ENCODE data around the gene ATP6V0E1.

Gene ATP6V0E1

DNA sequence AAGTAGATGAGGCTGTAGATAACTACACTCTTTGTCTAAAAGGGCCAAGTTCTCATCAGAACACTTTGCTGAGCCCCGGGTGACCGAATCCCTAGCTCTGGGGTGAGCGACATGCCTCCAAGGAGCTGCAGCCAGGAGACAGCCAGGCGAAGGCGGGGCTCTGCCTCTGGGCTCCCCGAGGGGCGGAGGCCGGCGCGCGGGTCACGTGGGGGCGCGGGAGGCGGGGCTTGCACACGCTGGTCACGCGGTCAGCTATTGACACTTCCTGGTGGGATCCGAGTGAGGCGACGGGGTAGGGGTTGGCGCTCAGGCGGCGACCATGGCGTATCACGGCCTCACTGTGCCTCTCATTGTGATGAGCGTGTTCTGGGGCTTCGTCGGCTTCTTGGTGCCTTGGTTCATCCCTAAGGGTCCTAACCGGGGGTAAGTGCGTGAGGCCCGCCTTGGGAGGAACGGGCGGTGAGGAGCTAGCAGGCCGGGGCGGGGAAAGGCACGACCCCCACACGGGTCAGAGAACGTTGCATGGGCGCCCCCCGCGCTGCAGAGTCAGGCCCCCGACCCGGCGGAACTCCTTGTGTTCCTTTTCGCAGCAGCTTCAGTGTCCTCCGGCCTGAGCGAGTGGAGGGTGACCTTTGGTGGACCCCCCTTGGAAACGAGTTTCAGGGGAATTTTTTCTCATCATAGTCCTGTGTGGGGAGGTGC is at the start of gene ATP6V0E1:
Gene ATP6V0E1 (plus strand): TSS at position 230 of the 702 bp plus-strand sequence. CDS start 90 bp downstream, at position 320.
- Histone ChIP-seq H3K9me3 (ENCODE audit: control insufficient read depth, insufficient read depth, low read length) (no peaks in the 10 kb centered on the region), H3K27ac (ENCODE audit: low read length) (no peak within 1 kb of the TSS), H3K4me1 (ENCODE audit: control insufficient read depth, insufficient read depth, low read length) (no peaks in the 10 kb centered on the region), H3K27me3 (ENCODE audit: control insufficient read depth, insufficient read depth, low read length) (no peaks in the 10 kb centered on the region), H3K36me3 (ENCODE audit: control insufficient read depth, insufficient read depth, low read length) (no peaks in the 10 kb centered on the region), H3K4me3 (ENCODE audit: low read length) (peak within 1 kb of the TSS; percentile 95)
- WGBS (ENCODE audit: insufficient coverage, insufficient read length), result no CpG with 5 or more reads among the region's 49 CpGs
- DNase-seq (ENCODE audit: low read depth, low spot score), result peak; percentile 85

DNA sequence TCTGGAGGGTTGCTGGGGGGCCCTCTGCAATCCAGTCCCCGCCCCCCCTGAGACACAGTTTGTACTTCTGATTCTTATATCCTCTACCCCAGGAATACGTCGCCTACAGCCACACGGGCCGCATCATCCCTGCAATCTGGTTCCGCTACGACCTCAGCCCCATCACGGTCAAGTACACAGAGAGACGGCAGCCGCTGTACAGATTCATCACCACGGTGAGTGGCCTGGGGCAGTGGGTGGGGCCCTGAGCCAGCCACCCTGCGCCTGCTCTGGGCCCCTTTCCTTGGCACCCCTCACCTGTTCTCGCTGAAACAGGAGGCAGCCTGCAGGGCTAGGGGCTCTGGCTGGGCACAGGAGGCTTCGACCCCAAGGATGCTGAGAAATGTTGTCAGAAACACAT is 48.5 kb upstream of the ATP6V0E1 start:
- no CpG with 5 or more reads among the region's 14 CpGs for WGBS (ENCODE audit: insufficient coverage, insufficient read length)
- Histone ChIP-seq H3K4me3 (ENCODE audit: low read length) (no peak overlapping the region), H3K36me3 (ENCODE audit: control insufficient read depth, insufficient read depth, low read length) (peaks cover 13% of the 10 kb centered on the region), H3K4me1 (ENCODE audit: control insufficient read depth, insufficient read depth, low read length) (peaks cover 1% of the 10 kb centered on the region; the same call in 1 of the 2 replicates), H3K27me3 (ENCODE audit: control insufficient read depth, insufficient read depth, low read length) (no peaks in the 10 kb centered on the region), H3K27ac (ENCODE audit: low read length) (no peak overlapping the region), H3K9me3 (ENCODE audit: control insufficient read depth, insufficient read depth, low read length) (no peaks in the 10 kb centered on the region)
- DNase-seq (ENCODE audit: low read depth, low spot score), result no peak

DNA sequence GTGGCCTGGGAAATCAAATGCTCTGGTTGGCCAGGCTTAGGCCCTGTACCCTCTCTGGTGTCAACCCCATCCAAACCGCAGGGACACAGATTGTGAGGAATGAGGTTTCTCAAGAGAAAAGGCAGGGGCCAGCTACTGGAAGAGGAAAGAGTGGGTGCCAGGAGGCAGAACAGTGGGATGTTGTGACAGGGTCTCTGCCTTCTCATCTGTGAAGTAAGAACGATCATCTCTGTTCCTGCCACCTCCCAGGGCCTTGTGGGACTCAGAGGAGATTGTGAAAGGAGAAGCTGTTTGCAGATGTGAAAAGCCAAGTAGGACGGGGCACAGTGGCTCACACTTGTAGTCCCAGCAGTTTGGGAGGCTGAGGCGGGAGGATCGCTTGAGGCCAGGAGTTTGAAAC is 47.2 kb upstream of the ATP6V0E1 start:
- Histone ChIP-seq H3K36me3 (ENCODE audit: control insufficient read depth, insufficient read depth, low read length) (peaks cover 16% of the 10 kb centered on the region), H3K27me3 (ENCODE audit: control insufficient read depth, insufficient read depth, low read length) (no peaks in the 10 kb centered on the region), H3K9me3 (ENCODE audit: control insufficient read depth, insufficient read depth, low read length) (no peaks in the 10 kb centered on the region), H3K27ac (ENCODE audit: low read length) (no peak overlapping the region), H3K4me3 (ENCODE audit: low read length) (no peak overlapping the region), H3K4me1 (ENCODE audit: control insufficient read depth, insufficient read depth, low read length) (peaks cover 1% of the 10 kb centered on the region; the same call in 1 of the 2 replicates)
- no peak for DNase-seq (ENCODE audit: low read depth, low spot score)
- no CpG with 5 or more reads among the region's 5 CpGs for WGBS (ENCODE audit: insufficient coverage, insufficient read length)

DNA sequence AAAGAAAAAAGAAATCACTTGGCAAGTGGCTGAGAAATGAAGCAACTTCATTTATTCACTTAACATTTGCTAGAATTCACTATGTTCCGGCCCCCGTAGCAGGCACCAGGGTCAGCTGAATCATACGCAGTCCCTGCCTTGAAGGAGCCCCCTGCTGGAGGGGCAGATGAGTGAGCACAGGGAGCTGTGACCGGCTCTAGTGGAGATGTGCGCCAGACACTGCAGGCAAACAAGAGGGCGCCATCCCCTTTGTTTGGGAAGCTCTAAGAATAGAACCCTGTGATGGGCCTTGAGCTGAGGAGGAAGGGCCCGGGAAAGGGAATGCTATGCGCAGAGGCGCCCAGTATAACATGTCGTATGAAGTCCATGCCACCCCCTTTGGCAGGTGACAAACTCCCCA is 44.5 kb upstream of the ATP6V0E1 start:
- Histone ChIP-seq H3K9me3 (ENCODE audit: control insufficient read depth, insufficient read depth, low read length) (no peaks in the 10 kb centered on the region), H3K4me3 (ENCODE audit: low read length) (no peak overlapping the region), H3K36me3 (ENCODE audit: control insufficient read depth, insufficient read depth, low read length) (peaks cover 16% of the 10 kb centered on the region), H3K4me1 (ENCODE audit: control insufficient read depth, insufficient read depth, low read length) (peaks cover 4% of the 10 kb centered on the region; the same call in 1 of the 2 replicates), H3K27me3 (ENCODE audit: control insufficient read depth, insufficient read depth, low read length) (no peaks in the 10 kb centered on the region), H3K27ac (ENCODE audit: low read length) (no peak overlapping the region)
- whole genome bisulfite sequencing (ENCODE audit: insufficient coverage, insufficient read length), result no CpG with 5 or more reads among the region's 10 CpGs
- DNase-seq (ENCODE audit: low read depth, low spot score), result no peak

DNA sequence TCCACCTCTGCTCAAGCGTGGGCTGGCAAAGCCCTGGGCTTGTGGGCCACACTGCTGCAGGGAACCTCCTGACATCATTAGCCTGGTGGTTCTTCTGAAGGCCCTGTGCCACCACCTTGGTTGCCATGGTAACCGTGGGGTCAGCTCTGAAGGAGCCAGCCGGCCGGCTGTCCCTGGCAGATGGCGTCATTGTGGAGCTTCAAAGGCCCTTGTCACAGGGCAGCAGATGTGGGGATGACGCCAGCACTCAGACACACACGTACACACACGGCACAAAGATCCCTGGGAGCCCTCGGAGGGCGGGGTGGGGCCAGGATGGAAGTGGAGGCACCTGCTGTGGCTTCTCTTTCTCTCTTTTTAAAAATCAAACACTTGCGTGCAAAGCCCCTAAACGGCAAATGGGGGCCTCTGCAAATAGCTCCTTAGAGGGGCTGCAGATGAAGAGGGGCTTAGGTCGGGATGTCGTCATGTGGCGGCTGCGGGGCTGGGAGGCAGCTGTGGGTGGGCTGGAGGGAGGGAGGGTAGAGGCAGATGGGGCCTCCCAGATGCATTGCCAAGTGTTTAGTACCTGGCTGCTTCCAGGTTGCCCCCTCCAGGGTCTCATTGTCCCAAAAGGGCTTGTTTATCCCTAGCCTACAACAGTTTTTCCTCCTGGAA is 43.8 kb upstream of the ATP6V0E1 start:
- Histone ChIP-seq H3K4me1 (ENCODE audit: control insufficient read depth, insufficient read depth, low read length) (peaks cover 4% of the 10 kb centered on the region; the same call in 1 of the 2 replicates), H3K4me3 (ENCODE audit: low read length) (no peak overlapping the region), H3K36me3 (ENCODE audit: control insufficient read depth, insufficient read depth, low read length) (peaks cover 16% of the 10 kb centered on the region), H3K27me3 (ENCODE audit: control insufficient read depth, insufficient read depth, low read length) (no peaks in the 10 kb centered on the region), H3K27ac (ENCODE audit: low read length) (no peak overlapping the region), H3K9me3 (ENCODE audit: control insufficient read depth, insufficient read depth, low read length) (no peaks in the 10 kb centered on the region)
- DNase-seq (ENCODE audit: low read depth, low spot score), result no peak
- no CpG with 5 or more reads among the region's 16 CpGs for WGBS (ENCODE audit: insufficient coverage, insufficient read length)

DNA sequence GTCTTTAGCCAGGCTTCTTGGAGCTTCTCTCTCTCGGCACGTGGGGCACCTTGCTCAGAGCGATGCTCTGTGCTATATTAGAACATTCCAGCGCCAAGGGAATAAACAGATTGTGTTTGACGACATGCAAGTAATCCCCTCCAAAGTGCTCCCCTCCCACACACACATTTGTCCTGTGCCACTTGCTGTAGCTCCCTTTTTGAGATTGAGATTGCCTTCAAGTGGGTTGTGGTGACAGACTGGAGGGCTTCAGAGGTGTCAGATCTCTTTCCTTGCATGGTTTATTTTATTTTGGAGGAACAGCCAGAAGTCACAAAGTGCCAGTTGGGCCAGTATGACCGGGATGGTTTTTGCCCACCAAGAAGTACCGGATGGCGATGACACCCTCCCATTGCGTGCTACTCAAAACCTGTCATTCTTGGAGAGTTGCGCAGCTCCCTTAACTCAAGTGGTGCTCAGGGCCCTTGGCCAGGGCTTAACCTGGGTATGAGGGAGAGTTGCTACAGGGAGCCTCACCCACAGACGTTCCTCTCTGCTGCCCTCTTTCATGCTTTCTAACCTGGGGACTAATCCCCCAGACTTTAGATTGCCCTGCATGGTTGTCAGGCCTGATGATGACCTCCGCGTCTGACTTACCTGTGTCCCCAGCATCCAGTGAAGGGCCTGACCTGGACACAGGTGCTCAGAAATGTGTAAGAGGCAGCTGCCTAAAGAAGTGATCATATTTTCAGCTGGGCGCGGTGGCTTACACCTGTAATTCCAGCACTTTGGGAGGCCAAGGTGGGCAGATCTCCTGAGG is 43.1 kb upstream of the ATP6V0E1 start:
- H3K4me1 ChIP-seq (ENCODE audit: control insufficient read depth, insufficient read depth, low read length), result peaks cover 4% of the 10 kb centered on the region; the same call in 1 of the 2 replicates
- peaks cover 16% of the 10 kb centered on the region for H3K36me3 ChIP-seq (ENCODE audit: control insufficient read depth, insufficient read depth, low read length)
- H3K27ac ChIP-seq (ENCODE audit: low read length), result no peak overlapping the region
- H3K9me3 ChIP-seq (ENCODE audit: control insufficient read depth, insufficient read depth, low read length), result no peaks in the 10 kb centered on the region
- no peaks in the 10 kb centered on the region for H3K27me3 ChIP-seq (ENCODE audit: control insufficient read depth, insufficient read depth, low read length)
- whole genome bisulfite sequencing (ENCODE audit: insufficient coverage, insufficient read length), result no CpG with 5 or more reads among the region's 15 CpGs
- no peak for DNase-seq (ENCODE audit: low read depth, low spot score)
- H3K4me3 ChIP-seq (ENCODE audit: low read length), result no peak overlapping the region

DNA sequence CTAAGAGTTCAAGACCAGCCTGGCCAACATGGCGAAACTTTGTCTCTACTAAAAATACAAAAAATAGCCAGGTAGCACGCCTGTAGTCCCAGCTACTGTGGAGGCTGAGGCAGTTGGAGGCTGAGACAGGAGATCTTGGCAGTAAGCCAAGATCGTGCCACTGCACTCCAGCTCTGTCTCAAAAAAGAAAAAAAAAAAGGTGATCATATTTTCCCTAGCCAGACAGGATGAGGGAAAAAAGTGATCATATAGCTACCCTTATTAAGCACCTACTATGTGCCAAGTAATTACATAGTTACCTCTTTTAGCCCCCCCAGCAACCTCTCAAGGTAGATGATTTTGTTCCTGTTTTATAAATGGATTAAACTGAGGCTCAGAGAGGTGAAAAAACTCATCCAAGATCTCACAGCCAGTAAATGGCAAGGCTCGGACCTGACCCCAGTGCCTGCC is 42.5 kb upstream of the ATP6V0E1 start:
- Histone ChIP-seq H3K27me3 (ENCODE audit: control insufficient read depth, insufficient read depth, low read length) (no peaks in the 10 kb centered on the region), H3K4me3 (ENCODE audit: low read length) (no peak overlapping the region), H3K36me3 (ENCODE audit: control insufficient read depth, insufficient read depth, low read length) (peaks cover 15% of the 10 kb centered on the region), H3K27ac (ENCODE audit: low read length) (no peak overlapping the region), H3K9me3 (ENCODE audit: control insufficient read depth, insufficient read depth, low read length) (no peaks in the 10 kb centered on the region), H3K4me1 (ENCODE audit: control insufficient read depth, insufficient read depth, low read length) (peaks cover 4% of the 10 kb centered on the region; the same call in 1 of the 2 replicates)
- DNase-seq (ENCODE audit: low read depth, low spot score), result no peak
- no CpG with 5 or more reads among the region's 4 CpGs for WGBS (ENCODE audit: insufficient coverage, insufficient read length)

DNA sequence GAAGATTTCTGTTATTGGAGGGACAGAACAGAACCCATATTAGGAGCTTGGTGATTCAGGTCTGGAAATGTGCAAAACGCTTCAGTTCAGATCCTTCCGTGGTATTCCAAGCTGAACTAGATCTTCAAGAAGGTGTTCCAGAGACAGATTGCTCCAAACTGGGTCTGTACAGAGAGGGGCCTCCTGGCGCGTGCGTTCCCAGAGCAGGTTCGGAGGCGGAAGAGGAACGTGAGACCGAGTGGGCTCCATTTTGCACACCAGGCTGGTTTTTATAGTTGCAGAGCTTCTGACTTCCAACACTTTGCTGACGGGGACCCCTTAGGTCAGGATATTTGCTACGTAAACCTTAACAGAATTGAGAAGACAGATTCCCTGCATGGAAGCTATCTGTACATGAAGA is 41.0 kb upstream of the ATP6V0E1 start:
- Histone ChIP-seq H3K9me3 (ENCODE audit: control insufficient read depth, insufficient read depth, low read length) (no peaks in the 10 kb centered on the region), H3K36me3 (ENCODE audit: control insufficient read depth, insufficient read depth, low read length) (peaks cover 12% of the 10 kb centered on the region), H3K27me3 (ENCODE audit: control insufficient read depth, insufficient read depth, low read length) (no peaks in the 10 kb centered on the region), H3K4me3 (ENCODE audit: low read length) (no peak overlapping the region), H3K4me1 (ENCODE audit: control insufficient read depth, insufficient read depth, low read length) (peaks cover 4% of the 10 kb centered on the region; the same call in 1 of the 2 replicates), H3K27ac (ENCODE audit: low read length) (no peak overlapping the region)
- no peak for DNase-seq (ENCODE audit: low read depth, low spot score)
- WGBS (ENCODE audit: insufficient coverage, insufficient read length), result no CpG with 5 or more reads among the region's 11 CpGs

DNA sequence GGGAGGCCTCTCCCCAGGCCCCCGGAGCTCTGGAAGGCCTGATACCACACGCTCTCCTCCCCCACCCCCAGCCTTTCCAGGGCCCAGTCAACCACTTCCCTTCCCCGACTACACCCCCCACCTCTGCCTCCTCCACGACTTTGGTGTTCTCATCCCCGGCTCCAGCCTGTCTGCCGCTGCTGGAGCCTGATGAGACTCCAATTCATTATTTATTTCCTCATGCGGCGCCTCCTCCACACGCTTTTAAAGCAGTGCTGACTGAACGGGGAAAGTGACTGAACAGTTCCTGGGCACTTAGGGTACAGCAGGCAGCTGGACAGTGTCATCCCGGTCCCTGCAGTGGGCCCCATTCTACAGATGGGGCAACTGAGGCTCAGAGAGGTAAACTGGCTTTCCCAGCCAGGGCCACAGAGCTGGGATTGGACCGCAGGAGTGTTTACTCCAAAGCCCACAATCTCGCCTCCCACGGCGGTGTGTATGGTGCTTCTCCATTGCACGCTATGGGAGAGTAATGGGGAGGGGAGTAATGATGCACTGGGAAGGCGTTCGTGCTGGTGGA is 40.2 kb upstream of the ATP6V0E1 start:
- Histone ChIP-seq H3K27ac (ENCODE audit: low read length) (no peak overlapping the region), H3K9me3 (ENCODE audit: control insufficient read depth, insufficient read depth, low read length) (no peaks in the 10 kb centered on the region), H3K4me3 (ENCODE audit: low read length) (no peak overlapping the region), H3K27me3 (ENCODE audit: control insufficient read depth, insufficient read depth, low read length) (no peaks in the 10 kb centered on the region), H3K4me1 (ENCODE audit: control insufficient read depth, insufficient read depth, low read length) (peaks cover 4% of the 10 kb centered on the region; the same call in 1 of the 2 replicates), H3K36me3 (ENCODE audit: control insufficient read depth, insufficient read depth, low read length) (peaks cover 8% of the 10 kb centered on the region)
- WGBS (ENCODE audit: insufficient coverage, insufficient read length), result no CpG with 5 or more reads among the region's 18 CpGs
- DNase-seq (ENCODE audit: low read depth, low spot score), result no peak

DNA sequence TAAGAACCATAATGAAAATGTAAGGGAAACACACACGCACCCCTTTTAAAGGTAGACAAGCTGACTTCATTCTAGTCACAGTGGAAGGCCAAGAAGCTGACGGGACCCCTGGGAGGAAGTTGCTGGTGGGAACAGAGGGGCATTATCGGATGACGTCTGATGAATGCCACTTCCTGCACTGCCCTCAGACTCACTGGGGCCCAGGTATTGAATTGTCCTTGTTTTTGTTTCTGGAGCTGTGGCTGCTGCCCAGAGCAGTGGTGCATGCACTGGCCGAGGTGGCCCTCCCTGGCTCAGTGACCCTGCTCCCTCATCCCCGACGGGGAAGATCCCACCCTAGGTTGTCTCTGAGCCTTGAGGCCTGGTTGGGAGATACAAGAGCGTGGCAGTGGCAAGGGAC is 39.7 kb upstream of the ATP6V0E1 start:
- Histone ChIP-seq H3K27me3 (ENCODE audit: control insufficient read depth, insufficient read depth, low read length) (no peaks in the 10 kb centered on the region), H3K4me1 (ENCODE audit: control insufficient read depth, insufficient read depth, low read length) (peaks cover 4% of the 10 kb centered on the region; the same call in 1 of the 2 replicates), H3K9me3 (ENCODE audit: control insufficient read depth, insufficient read depth, low read length) (no peaks in the 10 kb centered on the region), H3K36me3 (ENCODE audit: control insufficient read depth, insufficient read depth, low read length) (peaks cover 8% of the 10 kb centered on the region), H3K27ac (ENCODE audit: low read length) (no peak overlapping the region), H3K4me3 (ENCODE audit: low read length) (no peak overlapping the region)
- WGBS (ENCODE audit: insufficient coverage, insufficient read length), result no CpG with 5 or more reads among the region's 8 CpGs
- no peak for DNase-seq (ENCODE audit: low read depth, low spot score)
